ENCODE data around the gene TMPRSS4. TPM values are rescaled to one million over a fixed set of nuclear protein-coding genes. Genes with fewer than 3 reads are reported as not detected.

TMPRSS4 gene
- total RNA-seq, 1 experiment from 2014 or later: not detected

GRCh38 chr11:118074785-118075184 is 2.1 kb upstream of the TMPRSS4 start:
- no peaks in the 10 kb centered on the region for H3K79me2 ChIP-seq (ENCODE audit: insufficient read depth, low read length)
- peaks cover 0 to 3% of the 10 kb centered on the region in 2 experiments; a peak in 1 of 5 replicates for H3K9me3 Mint-ChIP-seq
- H2BK12ac ChIP-seq (ENCODE audit: insufficient read length, low read depth, low read length): no peak overlapping the region
- no peak overlapping the region for H2BK20ac ChIP-seq (ENCODE audit: low read depth, low read length, poor library complexity, severe bottlenecking)
- no peaks in the 10 kb centered on the region for H4K20me1 ChIP-seq (ENCODE audit: control insufficient read depth, insufficient read depth, insufficient read length)
- H2AFZ ChIP-seq (ENCODE audit: low read length): no peak overlapping the region
- no peak overlapping the region for H2BK15ac ChIP-seq (ENCODE audit: low read depth, low read length)
- no peak overlapping the region for H3K56ac ChIP-seq (ENCODE audit: insufficient read length, low read depth, low read length)
- no peak overlapping the region for H3K4me2 ChIP-seq (ENCODE audit: insufficient read depth, insufficient read length, low read length)
- TF ChIP-seq, protein P1, sequence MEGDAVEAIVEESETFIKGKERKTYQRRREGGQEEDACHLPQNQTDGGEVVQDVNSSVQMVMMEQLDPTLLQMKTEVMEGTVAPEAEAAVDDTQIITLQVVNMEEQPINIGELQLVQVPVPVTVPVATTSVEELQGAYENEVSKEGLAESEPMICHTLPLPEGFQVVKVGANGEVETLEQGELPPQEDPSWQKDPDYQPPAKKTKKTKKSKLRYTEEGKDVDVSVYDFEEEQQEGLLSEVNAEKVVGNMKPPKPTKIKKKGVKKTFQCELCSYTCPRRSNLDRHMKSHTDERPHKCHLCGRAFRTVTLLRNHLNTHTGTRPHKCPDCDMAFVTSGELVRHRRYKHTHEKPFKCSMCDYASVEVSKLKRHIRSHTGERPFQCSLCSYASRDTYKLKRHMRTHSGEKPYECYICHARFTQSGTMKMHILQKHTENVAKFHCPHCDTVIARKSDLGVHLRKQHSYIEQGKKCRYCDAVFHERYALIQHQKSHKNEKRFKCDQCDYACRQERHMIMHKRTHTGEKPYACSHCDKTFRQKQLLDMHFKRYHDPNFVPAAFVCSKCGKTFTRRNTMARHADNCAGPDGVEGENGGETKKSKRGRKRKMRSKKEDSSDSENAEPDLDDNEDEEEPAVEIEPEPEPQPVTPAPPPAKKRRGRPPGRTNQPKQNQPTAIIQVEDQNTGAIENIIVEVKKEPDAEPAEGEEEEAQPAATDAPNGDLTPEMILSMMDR (conservative IDR thresholded peaks at IDR 0.05): no peak
- no peak overlapping the region for H3K18ac ChIP-seq (ENCODE audit: insufficient read length, low read depth, low read length)
- no peaks in the 10 kb centered on the region for H3K79me1 ChIP-seq (ENCODE audit: insufficient read depth, low read depth, low read length, poor library complexity, severe bottlenecking)
- H3K27me3 Mint-ChIP-seq (ENCODE audit: low read depth): peaks cover 13% of the 10 kb centered on the region
- H3K14ac ChIP-seq (ENCODE audit: insufficient read depth, low read length): no peak overlapping the region; the same call in 1 of the 2 replicates
- H2BK120ac ChIP-seq (ENCODE audit: low read depth, low read length, poor library complexity, severe bottlenecking): no peak overlapping the region
- no peak overlapping the region for H3K4me3 Mint-ChIP-seq
- no peak overlapping the region for H3K27ac Mint-ChIP-seq
- H4K8ac ChIP-seq (replicated peaks; ENCODE audit: insufficient read length, low read depth, low read length): no peak overlapping the region
- no peaks in the 10 kb centered on the region; the same call in 1 of the 2 replicates for H3K4me1 ChIP-seq (ENCODE audit: insufficient read depth, low read length)
- WGBS (ENCODE audit: extremely low coverage, insufficient read length, low lambda C conversion rate): no CpG with 5 or more reads among the region's 2 CpGs
- no peaks in the 10 kb centered on the region for H3K27me3 ChIP-seq (ENCODE audit: insufficient read depth, low read length)
- H3K4me1 Mint-ChIP-seq: peaks cover 19 to 34% of the 10 kb centered on the region in 2 experiments
- H3K27ac ChIP-seq (ENCODE audit: insufficient read length, low read depth, low read length): no peak overlapping the region
- H4K5ac ChIP-seq (ENCODE audit: insufficient read length, low read depth, low read length): no peak overlapping the region
- no peaks in the 10 kb centered on the region for H3K9me3 ChIP-seq (ENCODE audit: control insufficient read depth, low read depth, low read length)
- H3K23ac ChIP-seq (ENCODE audit: insufficient read length, low read depth, low read length): no peak overlapping the region
- H3K23me2 ChIP-seq (ENCODE audit: insufficient read length, low read depth, low read length, poor library complexity, severe bottlenecking): no peaks in the 10 kb centered on the region
- DNase-seq: no peak
- H3T11ph ChIP-seq (ENCODE audit: low read length): no peak overlapping the region
- H3K9ac ChIP-seq (ENCODE audit: extremely low read depth, insufficient read length, low read length): no peak overlapping the region
- H4K91ac ChIP-seq (ENCODE audit: insufficient read length, low read depth, low read length): no peak overlapping the region
- no peak overlapping the region for H3K4ac ChIP-seq (ENCODE audit: low read depth, low read length)
- H2BK5ac ChIP-seq (ENCODE audit: insufficient read length, low read length): no peak overlapping the region
- H2AK5ac ChIP-seq (ENCODE audit: insufficient read length, low read length): no peak overlapping the region
- no peaks in the 10 kb centered on the region for H3K36me3 Mint-ChIP-seq (ENCODE audit: insufficient read depth in 1 of 3, low read depth in 3 of 3)
